Measurements from ENCODE around the gene PACC1.
"Not testable (repeated sequence)": the region's sequence is repeated elsewhere in the genome, so short reads cannot be mapped to it uniquely, and the experiment has no call there.

Gene PACC1

GRCh38 chr1:212326541-212326940, 88.1 kb downstream of the PACC1 start:
- no peak for DNase-seq

GRCh38 chr1:212323066-212323465, 91.6 kb downstream of the PACC1 start:
- DNase-seq = no peak

- not testable (repeated sequence) for DNase-seq
These were observed 93.7 kb downstream of the PACC1 start for GRCh38 chr1:212321031-212321430.

- DNase-seq = no peak
These were observed 96.8 kb downstream of the PACC1 start for GRCh38 chr1:212317916-212318315.

- DNase-seq = no peak
These were observed 98.8 kb downstream of the PACC1 start for GRCh38 chr1:212315907-212316306.

- DNase-seq = no peak
These were observed 99.5 kb downstream of the PACC1 start for GRCh38 chr1:212315184-212315583.

Measured in NCI-H1694 treated with DMSO at 0.1 percent for 48 hours (cell line).